ENCODE data around the gene CCDC167. TPM values are rescaled to one million over a fixed set of nuclear protein-coding genes. Genes with fewer than 3 reads are reported as not detected.

The CCDC167 gene
- total RNA-seq: 13.2 and 13.6 TPM in 2 replicates

GRCh38 chr6:37499433-37500293 is at the start of gene CCDC167:
Gene CCDC167, minus strand, starts transcription at chr6:37499893. Its CDS starts 30 bp downstream, at chr6:37499863.

Other genes starting within 250 kb of the CCDC167 start
- 5.0 and 6.3 TPM in 2 replicates for gene TBC1D22B, start 242.1 kb downstream of the CCDC167 start, total RNA-seq
- 1.9 and 4.0 TPM in 2 replicates for gene TMEM217, start 241.7 kb downstream of the CCDC167 start, total RNA-seq
- 22.6 and 29.3 TPM in 2 replicates for gene RNF8, start 145.9 kb downstream of the CCDC167 start, total RNA-seq
- 35.4 and 38.6 TPM in 2 replicates for gene CMTR1, start 66.7 kb downstream of the CCDC167 start, total RNA-seq
- 3.7 and 3.8 TPM in 2 replicates for gene MDGA1, start 198.0 kb upstream of the CCDC167 start, total RNA-seq